ENCODE measurements around the gene PRKAR1A. TPM values are rescaled to one million over a fixed set of nuclear protein-coding genes. Genes with fewer than 3 reads are reported as not detected.
"Not testable (repeated sequence)": the region's sequence is repeated elsewhere in the genome, so short reads cannot be mapped to it uniquely, and the experiment has no call there.

PRKAR1A gene
- total and polyA plus RNA-seq, 4 donors = 55.6 to 118 (median 104) TPM

- no peak for TF ChIP-seq FOXA2 (IDR thresholded peaks at IDR 0.05)
- no peak for TF ChIP-seq YY1 (IDR thresholded peaks at IDR 0.05)
Observed at GRCh38 chr17:68518063-68518815, 6.0 kb downstream of the PRKAR1A start (continued).

DNA sequence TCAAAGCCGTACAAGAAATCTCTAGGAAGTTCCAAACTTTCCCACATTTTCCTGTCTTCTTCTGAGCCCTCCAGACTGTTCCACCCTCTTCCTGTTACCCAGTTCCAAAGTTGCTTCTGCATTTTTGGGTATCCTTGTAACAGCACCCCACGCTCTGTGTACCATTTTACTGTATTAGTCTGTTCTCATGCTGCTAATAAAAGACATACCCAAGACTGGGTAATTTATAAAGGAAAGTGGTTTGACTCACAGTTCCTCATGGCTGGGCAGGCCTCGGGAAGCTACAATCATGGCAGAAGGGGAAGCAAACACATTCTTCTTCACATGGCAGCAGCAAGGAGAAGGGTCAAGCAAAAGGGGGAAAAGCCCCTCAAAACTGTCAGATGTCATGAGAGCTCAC, 6.8 kb downstream of the PRKAR1A start:
- H3K9me3 ChIP-seq (ENCODE audit: control insufficient read depth in 4 of 4, low read length in 3 of 4); H3K27me3 ChIP-seq (ENCODE audit: control insufficient read depth in 4 of 4, insufficient read depth in 4 of 4, low read length in 3 of 4); H3K27ac ChIP-seq (ENCODE audit: low read depth in 1 of 2, low read length in 2 of 2); H3K9ac ChIP-seq (ENCODE audit: low read depth in 1 of 2, low read length in 2 of 2); DNase-seq (ENCODE audit: low spot score); H3K4me3 ChIP-seq (ENCODE audit: low read depth in 1 of 3, low read length in 3 of 3): not testable (repeated sequence)
- Histone ChIP-seq H3K36me3 (ENCODE audit: control insufficient read depth in 4 of 4, insufficient read depth in 3 of 4, low read depth in 1 of 4, low read length in 3 of 4) (peaks cover 9 to 51% (median 22%) of the 10 kb centered on the region in 4 donors), H3K4me1 (ENCODE audit: control insufficient read depth in 4 of 4, insufficient read depth in 4 of 4, low read length in 3 of 4) (peaks cover 2 to 21% (median 8%) of the 10 kb centered on the region in 4 donors)
- 86% methylated on average over 3 of the region's 3 CpGs for WGBS

DNA sequence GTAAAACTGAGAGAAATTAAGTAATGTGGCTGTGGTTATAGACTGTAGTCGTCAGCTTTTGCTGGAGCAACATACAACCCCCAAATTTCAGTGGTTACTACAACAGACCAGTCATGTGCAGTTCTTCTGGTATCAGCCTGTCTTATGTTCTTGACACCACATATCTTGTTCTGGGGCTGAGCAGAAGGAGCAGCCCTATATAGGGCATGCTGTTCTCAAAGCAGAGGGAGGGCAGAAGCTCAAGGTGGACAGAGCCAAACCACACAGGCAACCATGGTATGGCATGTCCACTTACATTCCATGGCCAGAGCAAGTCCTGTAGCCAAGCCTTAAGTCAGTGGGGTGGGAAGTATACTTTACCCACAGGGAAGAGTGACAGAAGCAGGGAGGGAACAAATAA, 7.7 kb downstream of the PRKAR1A start:
- peaks cover 9 to 54% (median 25%) of the 10 kb centered on the region in 4 donors for H3K36me3 ChIP-seq (ENCODE audit: control insufficient read depth in 4 of 4, insufficient read depth in 3 of 4, low read depth in 1 of 4, low read length in 3 of 4)
- DNase-seq (ENCODE audit: low spot score) = no peak
- WGBS = 90% methylated on average over 1 of the region's 1 CpG
- no peak overlapping the region for H3K4me3 ChIP-seq (ENCODE audit: low read depth in 1 of 3, low read length in 3 of 3)
- no peaks in the 10 kb centered on the region for H3K9me3 ChIP-seq (ENCODE audit: control insufficient read depth in 4 of 4, low read length in 3 of 4)
- TF ChIP-seq EGR1 (IDR thresholded peaks at IDR 0.05; ENCODE audit: low read depth in 2 of 2) = no peak
- TF ChIP-seq ATF3 (IDR thresholded peaks at IDR 0.05) = no peak
- no peak for TF ChIP-seq RAD21 (IDR thresholded peaks at IDR 0.05)
- TF ChIP-seq, protein P1, sequence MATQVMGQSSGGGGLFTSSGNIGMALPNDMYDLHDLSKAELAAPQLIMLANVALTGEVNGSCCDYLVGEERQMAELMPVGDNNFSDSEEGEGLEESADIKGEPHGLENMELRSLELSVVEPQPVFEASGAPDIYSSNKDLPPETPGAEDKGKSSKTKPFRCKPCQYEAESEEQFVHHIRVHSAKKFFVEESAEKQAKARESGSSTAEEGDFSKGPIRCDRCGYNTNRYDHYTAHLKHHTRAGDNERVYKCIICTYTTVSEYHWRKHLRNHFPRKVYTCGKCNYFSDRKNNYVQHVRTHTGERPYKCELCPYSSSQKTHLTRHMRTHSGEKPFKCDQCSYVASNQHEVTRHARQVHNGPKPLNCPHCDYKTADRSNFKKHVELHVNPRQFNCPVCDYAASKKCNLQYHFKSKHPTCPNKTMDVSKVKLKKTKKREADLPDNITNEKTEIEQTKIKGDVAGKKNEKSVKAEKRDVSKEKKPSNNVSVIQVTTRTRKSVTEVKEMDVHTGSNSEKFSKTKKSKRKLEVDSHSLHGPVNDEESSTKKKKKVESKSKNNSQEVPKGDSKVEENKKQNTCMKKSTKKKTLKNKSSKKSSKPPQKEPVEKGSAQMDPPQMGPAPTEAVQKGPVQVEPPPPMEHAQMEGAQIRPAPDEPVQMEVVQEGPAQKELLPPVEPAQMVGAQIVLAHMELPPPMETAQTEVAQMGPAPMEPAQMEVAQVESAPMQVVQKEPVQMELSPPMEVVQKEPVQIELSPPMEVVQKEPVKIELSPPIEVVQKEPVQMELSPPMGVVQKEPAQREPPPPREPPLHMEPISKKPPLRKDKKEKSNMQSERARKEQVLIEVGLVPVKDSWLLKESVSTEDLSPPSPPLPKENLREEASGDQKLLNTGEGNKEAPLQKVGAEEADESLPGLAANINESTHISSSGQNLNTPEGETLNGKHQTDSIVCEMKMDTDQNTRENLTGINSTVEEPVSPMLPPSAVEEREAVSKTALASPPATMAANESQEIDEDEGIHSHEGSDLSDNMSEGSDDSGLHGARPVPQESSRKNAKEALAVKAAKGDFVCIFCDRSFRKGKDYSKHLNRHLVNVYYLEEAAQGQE (IDR thresholded peaks at IDR 0.05) = no peak
- no peak for TF ChIP-seq HNF4G (IDR thresholded peaks at IDR 0.05)
- no peak for TF ChIP-seq ZBTB33 (IDR thresholded peaks at IDR 0.05)
- no peak for TF ChIP-seq FOXA2 (IDR thresholded peaks at IDR 0.05)
- TF ChIP-seq SP1 (IDR thresholded peaks at IDR 0.05) = no peak
- no peak for TF ChIP-seq NR2F2 (IDR thresholded peaks at IDR 0.05)
- no peak for TF ChIP-seq HNF4A (conservative IDR thresholded peaks at IDR 0.05)
- TF ChIP-seq GABPA (IDR thresholded peaks at IDR 0.05 in 1 of 2, conservative IDR thresholded peaks at IDR 0.05 in 1 of 2) = no peak
- TF ChIP-seq FOXA1 (IDR thresholded peaks at IDR 0.05) = no peak
- TF ChIP-seq JUND (IDR thresholded peaks at IDR 0.05) = no peak
- no peak for TF ChIP-seq TAF1 (conservative IDR thresholded peaks at IDR 0.05)
- TF ChIP-seq, protein P2, sequence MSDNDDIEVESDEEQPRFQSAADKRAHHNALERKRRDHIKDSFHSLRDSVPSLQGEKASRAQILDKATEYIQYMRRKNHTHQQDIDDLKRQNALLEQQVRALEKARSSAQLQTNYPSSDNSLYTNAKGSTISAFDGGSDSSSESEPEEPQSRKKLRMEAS (IDR thresholded peaks at IDR 0.05) = no peak
- TF ChIP-seq, protein P3, sequence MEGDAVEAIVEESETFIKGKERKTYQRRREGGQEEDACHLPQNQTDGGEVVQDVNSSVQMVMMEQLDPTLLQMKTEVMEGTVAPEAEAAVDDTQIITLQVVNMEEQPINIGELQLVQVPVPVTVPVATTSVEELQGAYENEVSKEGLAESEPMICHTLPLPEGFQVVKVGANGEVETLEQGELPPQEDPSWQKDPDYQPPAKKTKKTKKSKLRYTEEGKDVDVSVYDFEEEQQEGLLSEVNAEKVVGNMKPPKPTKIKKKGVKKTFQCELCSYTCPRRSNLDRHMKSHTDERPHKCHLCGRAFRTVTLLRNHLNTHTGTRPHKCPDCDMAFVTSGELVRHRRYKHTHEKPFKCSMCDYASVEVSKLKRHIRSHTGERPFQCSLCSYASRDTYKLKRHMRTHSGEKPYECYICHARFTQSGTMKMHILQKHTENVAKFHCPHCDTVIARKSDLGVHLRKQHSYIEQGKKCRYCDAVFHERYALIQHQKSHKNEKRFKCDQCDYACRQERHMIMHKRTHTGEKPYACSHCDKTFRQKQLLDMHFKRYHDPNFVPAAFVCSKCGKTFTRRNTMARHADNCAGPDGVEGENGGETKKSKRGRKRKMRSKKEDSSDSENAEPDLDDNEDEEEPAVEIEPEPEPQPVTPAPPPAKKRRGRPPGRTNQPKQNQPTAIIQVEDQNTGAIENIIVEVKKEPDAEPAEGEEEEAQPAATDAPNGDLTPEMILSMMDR (IDR thresholded peaks at IDR 0.05; ENCODE audit: low read depth, low read length, missing input control) = no peak
- H3K27ac ChIP-seq (ENCODE audit: low read depth in 1 of 2, low read length in 2 of 2) = no peak overlapping the region
- no peak overlapping the region for H3K9ac ChIP-seq (ENCODE audit: low read depth in 1 of 2, low read length in 2 of 2)
- H3K27me3 ChIP-seq (ENCODE audit: control insufficient read depth in 4 of 4, insufficient read depth in 4 of 4, low read length in 3 of 4) = no peaks in the 10 kb centered on the region
- H3K4me1 ChIP-seq (ENCODE audit: control insufficient read depth in 4 of 4, insufficient read depth in 4 of 4, low read length in 3 of 4) = peaks cover 0 to 12% (median 6%) of the 10 kb centered on the region in 4 donors
